ENCODE measurements around the gene ZCCHC24.

ZCCHC24 gene

DNA sequence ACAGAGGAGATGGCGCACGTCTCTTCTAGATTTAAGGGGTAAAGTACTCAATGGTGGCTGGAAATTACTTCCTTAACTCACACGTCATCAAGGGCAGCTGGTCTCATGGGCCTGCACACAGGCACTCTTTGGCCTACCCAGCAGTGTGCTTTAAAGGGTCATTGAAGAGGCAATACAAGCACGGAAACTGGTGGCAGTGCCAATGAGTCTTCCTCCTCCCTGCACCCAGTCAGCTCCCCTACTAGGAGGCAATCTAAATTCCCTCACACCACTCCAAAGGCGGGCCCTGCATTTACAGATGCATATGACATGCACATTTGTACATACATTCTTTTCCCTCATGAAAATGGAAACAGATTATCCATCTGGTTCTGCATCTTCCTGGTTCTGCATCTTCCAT lies 50.8 kb downstream of the ZCCHC24 start:
- no peak for DNase-seq

DNA sequence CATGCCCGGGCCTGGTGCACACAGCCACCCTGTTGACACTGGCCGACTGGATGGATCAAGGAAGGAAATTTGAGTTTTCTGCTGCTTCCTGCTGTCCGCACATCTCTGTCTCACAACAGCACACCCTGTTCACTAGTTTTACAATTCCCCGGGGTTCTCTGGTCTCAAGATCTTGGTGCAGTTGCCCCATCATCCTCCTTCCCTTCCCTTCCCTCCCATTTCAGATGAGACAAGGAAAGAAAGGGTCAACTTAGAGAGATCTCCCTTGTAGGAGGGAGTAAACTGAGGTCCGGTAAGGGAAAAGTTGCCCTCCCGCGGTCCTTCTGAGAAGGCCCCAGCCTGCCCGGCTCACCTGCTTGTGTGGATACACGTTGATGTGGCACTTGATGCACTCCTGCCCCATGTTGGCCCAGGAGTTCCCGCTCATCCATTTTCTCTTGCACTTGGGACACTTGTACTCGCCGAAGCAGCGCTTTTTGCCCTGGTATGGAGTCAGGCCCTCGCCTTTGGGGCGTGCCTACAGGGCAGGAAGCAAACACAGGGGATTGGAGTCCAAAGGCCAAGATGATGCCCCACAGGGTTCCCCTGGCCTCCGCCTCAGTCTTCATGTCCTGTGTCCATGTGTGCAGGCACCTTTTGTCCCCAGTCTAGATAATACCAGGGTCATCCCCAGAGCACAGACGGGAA lies 51.4 kb downstream of the ZCCHC24 start:
- no peak for DNase-seq

- no peak for DNase-seq
Measured at GRCh38 chr10:79393221-79393923, 52.1 kb downstream of the ZCCHC24 start.

DNA sequence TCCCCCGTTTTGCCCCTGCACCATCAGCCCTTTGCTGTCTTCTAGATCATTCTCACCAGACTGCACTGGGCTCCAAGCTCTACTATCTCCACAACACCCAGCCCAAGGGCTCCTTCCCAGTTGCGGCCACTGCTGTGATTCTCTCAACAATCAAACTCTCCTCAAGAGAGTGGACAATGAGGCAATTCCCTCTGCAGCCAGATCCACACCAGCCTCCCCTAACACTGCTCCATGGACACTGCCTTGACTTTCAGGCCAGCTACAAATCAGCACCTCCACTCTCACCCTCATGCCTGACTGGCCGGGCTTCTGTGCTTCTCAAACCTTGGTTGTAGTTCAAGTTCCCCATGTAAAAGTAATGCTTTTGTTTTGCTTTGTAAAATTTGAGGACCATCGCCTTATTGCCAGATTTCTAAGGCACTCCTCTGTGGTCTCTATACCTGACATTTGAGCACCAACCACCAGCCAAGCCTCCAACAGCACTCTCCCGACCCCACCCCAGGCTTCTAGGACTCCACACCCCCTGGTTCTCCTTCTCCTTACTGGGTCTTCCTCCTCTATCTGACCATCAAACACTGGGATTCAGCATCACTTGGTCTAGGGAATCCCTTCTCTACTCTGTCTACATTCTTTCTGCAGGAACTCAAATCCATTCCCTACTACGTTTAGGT lies 52.8 kb downstream of the ZCCHC24 start:
- no peak for DNase-seq

GRCh38 chr10:79392020-79392398 lies 53.4 kb downstream of the ZCCHC24 start:
- DNase-seq, result no peak

DNA sequence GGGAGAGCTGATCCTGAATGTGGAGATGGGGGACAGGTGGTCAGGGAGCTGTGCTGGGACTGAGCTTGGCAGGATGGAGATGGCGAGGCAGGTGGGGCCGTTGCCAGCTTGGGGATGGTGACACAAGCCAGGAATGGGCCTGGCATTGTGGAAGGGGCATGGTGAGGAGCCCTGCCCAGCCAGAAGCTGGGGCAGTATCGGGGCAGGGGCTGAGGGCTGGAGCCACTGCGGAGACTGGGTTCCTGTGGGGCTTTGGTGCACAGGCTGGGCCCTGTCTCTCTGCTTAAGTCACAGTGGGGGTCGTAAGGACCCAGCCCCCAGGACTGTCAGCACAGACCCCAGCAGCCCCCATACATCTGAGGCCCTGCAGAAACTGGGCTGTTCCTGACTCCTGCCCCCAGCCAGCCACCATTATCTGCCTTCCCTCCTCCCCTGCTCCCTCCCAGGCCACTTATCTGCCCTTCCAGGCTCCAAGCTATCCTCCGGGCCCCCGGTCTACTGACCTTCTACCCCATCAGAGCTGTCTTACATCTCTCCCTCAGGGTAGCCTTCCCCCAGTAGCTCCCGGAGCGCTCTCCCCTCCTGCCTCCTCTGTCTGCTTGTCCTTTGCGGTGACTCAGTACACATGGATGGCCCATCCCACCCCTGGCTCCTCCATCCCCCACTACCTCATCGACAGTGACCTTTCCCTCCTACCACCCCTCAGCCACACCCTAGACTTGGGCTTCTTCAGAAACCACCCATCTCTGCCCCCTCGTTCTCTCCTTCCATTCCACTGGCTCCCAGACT lies 54.0 kb downstream of the ZCCHC24 start:
- DNase-seq, result peak; percentile 13

- peak; percentile 8 for DNase-seq
Measured at GRCh38 chr10:79390551-79391229, 54.7 kb downstream of the ZCCHC24 start.

DNA sequence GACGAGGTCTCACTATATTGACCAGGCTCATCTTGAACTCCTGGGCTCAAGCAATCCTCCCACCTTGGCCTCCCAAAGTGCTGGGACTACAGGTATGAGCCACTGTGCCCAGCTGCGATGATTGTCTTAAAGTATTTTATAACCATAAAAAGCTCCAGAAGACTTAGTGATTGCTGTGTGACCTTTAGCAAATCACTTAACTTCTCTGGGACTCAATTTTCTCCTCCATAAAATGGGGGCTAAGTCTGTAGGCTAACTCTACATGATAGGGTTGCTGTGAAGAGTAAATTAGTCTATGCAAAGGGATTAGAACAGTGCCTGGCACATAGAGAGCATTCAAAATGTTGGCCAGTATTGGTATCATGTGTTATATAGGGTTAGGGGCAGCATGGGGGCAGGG lies 55.4 kb downstream of the ZCCHC24 start:
- DNase-seq, result no peak

DNA sequence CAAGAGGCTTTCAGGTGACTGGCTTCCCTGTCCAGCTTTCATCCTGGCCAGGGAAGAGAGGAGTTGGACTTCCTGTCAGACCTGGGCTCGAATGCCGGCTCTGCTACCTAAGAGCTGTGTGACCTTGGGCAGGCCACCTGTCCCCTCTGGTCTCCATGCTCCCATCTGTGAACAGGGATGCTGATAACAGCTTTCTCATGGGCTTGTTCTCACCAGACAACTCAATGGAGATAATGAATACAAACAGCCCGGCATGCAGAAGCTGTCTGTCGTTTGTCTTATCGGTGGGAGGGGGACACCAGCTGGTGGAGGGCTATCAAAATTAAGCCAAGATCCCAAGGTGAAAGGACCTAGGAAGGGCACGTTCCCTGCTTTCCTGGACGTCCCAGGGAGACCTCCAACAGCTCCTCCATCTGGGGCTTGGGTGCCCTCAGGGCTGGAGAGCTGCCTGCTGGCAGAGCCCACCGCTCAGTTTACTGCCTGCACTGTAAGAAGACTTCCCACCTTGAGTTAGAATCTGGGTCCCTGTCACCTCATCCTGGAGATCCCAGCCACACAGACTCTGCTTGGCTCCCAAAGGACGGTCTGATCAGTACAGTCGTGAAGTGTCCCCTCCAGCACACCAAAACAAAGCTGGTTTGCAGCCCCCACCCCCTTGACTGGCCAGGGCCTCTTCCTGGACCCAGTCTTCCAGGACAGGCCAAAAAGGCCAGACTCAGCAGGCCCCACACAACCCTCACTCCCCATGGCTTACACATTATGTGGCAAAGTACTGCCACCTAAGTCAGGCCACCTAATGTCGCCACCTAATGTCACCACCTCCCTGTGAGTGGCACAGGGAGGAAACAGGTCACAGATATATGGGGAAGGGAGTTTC lies 57.2 kb downstream of the ZCCHC24 start:
- DNase-seq, result no peak

GRCh38 chr10:79387466-79387973 lies 57.9 kb downstream of the ZCCHC24 start:
- DNase-seq, result no peak

DNA sequence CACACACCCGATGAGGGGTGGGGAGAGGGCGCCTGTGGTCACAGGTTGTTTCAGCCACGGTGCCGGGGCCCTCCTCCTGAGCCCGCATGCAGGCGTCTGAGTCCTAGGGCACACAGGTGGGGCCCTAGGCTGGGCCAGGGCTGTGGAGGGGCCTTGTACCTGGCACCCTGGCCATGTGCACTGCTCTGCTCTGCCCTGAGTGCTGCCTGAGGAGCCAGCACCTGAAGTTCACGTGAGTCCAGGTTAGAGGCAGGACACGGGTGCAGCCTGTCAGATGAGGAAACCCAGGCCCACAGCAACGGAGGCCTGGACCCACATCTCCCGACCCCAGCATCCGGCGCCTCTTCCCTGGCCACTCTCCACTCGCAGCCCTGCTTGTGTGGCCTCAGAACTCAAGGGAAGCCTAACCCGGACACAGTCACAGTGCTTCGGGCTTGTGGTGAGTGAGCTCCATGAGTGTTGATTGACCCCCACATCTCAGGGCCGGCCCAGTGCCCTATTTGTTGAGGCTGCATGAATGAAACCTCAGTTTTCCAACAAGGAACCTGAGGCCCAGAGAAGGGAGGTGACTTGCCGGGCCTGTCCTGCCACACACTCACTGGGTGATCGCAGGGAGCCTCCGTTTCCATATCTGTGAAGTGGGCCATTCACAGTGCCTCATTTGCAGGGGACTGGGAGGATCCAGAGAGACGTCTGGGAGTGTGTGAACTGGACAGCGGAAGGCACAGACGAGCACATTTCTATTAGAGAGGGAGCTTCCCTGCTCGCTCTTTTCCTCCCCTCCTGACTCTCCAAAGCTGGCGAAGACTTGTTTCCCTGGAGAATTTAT lies 58.6 kb downstream of the ZCCHC24 start:
- no peak for DNase-seq

GRCh38 chr10:79385804-79386531 lies 59.5 kb downstream of the ZCCHC24 start:
- DNase-seq, result no peak

- no peak for DNase-seq
Measured at GRCh38 chr10:79385392-79385795, 60.0 kb downstream of the ZCCHC24 start.

DNA sequence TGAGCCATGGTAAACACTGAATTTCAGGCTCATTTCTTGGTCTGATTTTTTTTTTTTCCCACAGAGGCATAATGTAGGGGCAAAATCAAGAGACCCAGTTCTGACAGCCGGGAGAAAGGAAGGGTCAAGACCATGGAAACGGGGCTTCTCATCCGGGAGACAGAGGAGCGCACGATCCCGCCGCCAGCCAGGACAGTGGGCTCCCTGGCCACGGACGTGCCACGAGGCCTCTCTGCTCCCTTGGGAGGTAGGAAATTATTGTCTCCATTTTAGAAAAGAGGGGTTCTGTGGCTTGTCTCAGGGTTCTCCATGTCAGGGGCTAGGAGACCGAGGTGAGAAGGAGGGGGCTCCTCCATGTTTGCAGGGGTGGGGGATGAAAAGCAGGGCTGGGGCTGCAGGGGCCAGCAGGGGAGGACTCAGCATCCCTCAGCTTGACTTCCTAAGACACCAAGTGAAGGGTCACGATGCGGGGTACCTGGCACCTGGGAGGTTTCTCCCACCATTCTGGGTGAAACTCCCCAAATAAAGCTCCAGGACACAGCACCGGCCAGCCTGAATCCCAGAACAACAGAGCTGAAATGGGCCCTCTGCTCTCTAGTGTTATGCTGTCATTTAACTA lies 60.5 kb downstream of the ZCCHC24 start:
- no peak for DNase-seq

GRCh38 chr10:79383974-79384606 lies 61.3 kb downstream of the ZCCHC24 start:
- DNase-seq, result no peak

- no peak for DNase-seq
Measured at GRCh38 chr10:79382491-79382941, 62.9 kb downstream of the ZCCHC24 start.

GRCh38 chr10:79381804-79382221 lies 63.6 kb downstream of the ZCCHC24 start:
- no peak for DNase-seq

DNA sequence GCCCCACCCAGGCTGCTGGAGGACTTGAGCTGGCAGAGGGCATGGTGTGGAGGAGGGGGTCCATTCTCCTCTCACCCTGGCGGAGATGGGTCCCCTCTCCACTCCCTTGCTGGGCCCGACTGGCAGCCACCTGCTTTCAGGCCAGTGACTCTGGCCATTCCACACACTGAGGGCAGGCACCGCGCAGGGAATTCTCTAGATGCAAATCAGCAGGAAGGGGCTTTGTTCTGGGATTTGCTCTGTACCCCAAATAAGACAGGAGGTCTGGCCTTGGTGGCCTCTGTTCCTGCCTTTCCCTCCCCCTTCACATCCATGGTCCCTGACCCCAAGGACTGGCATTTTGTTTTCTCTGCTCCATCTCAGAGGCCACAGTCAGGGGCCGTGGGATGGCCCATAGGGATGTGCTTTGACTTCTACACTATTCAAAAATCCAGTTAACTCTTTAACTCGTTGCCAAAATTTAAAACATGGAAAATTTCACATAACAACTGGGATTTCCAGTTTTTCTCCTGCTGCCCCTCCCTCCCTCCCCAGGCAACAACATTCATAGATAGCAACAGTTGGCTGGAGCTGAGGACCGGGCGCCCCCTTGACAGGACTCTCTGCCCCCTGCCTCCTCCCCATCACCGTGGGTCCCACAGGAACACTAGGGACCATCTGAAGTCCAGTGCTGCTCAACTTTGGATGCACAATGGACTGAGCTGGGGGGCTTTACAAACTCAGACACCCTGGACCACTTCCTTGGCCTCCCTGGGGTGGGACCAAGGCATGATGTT lies 64.3 kb downstream of the ZCCHC24 start:
- DNase-seq, result no peak
